ENCODE measurements around the gene PIK3C2A.
"Not testable (repeated sequence)": the region's sequence is repeated elsewhere in the genome, so short reads cannot be mapped to it uniquely, and the experiment has no call there.

The PIK3C2A gene

DNA sequence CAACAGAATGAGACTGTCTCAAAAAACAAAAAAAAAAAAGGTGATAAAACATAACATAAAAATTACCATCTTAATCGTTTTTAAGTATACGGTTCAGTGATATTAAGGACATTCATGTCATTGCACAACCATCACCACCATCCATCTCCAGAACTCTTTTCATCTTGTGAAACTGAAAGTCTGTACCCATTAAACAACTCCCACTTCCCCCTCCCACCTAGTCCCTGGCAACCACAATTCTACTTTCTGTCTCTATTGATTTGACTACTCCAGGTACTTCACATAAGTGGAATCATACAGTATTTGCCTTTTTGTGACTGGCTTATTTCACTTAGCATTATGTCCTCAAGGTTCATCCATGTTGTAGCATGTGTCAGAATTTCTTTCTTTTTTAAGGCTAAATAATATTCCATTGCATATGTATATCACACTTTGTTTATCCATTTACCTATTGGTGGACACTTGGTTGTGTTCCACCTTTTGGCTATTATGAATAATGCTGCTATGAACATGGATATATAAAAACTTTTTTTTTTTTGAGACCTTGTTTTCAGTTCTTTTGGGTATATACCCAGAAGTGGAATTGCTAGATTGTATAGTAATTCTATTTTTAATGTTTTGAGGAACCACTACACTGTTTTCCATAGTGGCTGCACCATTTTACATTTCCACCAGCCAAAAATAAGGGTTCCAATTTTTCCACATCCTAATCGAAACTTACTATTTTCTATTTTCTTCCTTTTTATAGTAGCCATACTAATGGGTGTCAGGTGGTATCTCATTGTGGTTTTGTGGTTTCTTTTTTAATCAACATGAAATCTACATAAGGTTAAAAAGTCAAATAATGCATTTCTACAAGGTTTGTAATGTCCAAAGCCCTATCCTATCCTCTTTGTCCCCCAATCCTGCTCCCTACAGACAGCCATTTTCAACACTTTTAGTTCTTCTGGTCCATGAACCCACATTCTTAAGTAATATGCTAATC, 23.4 kb upstream of the PIK3C2A start:
- H3K4me3 ChIP-seq (ENCODE audit: low read depth, low read length) = no peak overlapping the region
- no peak overlapping the region for H4K8ac ChIP-seq (ENCODE audit: low read depth, low read length)
- WGBS (ENCODE audit: extremely low coverage, insufficient coverage, insufficient read length) = 100% methylated on average over 1 of the region's 3 CpGs
- H3K79me2 ChIP-seq (ENCODE audit: control insufficient read depth, insufficient read depth, low read length, poor library complexity) = no peaks in the 10 kb centered on the region
- no peaks in the 10 kb centered on the region for H3K79me1 ChIP-seq (ENCODE audit: low read length)
- H2BK5ac ChIP-seq (ENCODE audit: low read depth, low read length, poor library complexity) = no peak overlapping the region
- H3K4me2 ChIP-seq (ENCODE audit: low read length) = no peak overlapping the region
- no peak overlapping the region for H3K9ac ChIP-seq (ENCODE audit: low read length)
- no peak overlapping the region for H2AFZ ChIP-seq (ENCODE audit: insufficient read depth, low read length, poor library complexity)
- H3K36me3 ChIP-seq (ENCODE audit: control insufficient read depth in 1 of 2, insufficient read depth in 2 of 2, low read length in 2 of 2) = no peaks in the 10 kb centered on the region
- H2AK5ac ChIP-seq (ENCODE audit: low read length) = no peak overlapping the region
- H3K9me3 ChIP-seq (ENCODE audit: insufficient read depth, low read depth, low read length) = no peaks in the 10 kb centered on the region
- H3K14ac ChIP-seq (ENCODE audit: low read length) = no peak overlapping the region
- no peaks in the 10 kb centered on the region for H3K27me3 ChIP-seq (ENCODE audit: insufficient read depth, low read length)
- no peaks in the 10 kb centered on the region for H3K4me1 ChIP-seq (ENCODE audit: control insufficient read depth in 1 of 2, insufficient read depth in 2 of 2, low read length in 2 of 2)
- no peak for DNase-seq
- no peak overlapping the region for H3K27ac ChIP-seq (ENCODE audit: low read depth, low read length)
- H3K18ac ChIP-seq (ENCODE audit: low read length) = no peak overlapping the region
- H3K23ac ChIP-seq (ENCODE audit: low read length) = no peak overlapping the region
- no peak overlapping the region for H4K91ac ChIP-seq (ENCODE audit: low read depth, low read length)
- no peak overlapping the region for H2BK12ac ChIP-seq (ENCODE audit: low read length)
- H4K12ac ChIP-seq (ENCODE audit: low read depth, low read length) = no peak overlapping the region
- no peak overlapping the region for H3K4ac ChIP-seq (ENCODE audit: low read depth, low read length)
- no peak overlapping the region for H2BK120ac ChIP-seq (ENCODE audit: insufficient read depth, low read length, poor library complexity)

- Histone ChIP-seq H3K9ac (ENCODE audit: low read length) (no peak overlapping the region), H2AFZ (ENCODE audit: insufficient read depth, low read length, poor library complexity) (no peak overlapping the region), H3K9me3 (ENCODE audit: insufficient read depth, low read depth, low read length) (no peaks in the 10 kb centered on the region), H2BK12ac (ENCODE audit: low read length) (no peak overlapping the region), H2AK5ac (ENCODE audit: low read length) (no peak overlapping the region), H3K79me2 (ENCODE audit: control insufficient read depth, insufficient read depth, low read length, poor library complexity) (no peaks in the 10 kb centered on the region), H3K4me2 (ENCODE audit: low read length) (no peak overlapping the region), H3K4me3 (ENCODE audit: low read depth, low read length) (no peak overlapping the region), H3K4me1 (ENCODE audit: control insufficient read depth in 1 of 2, insufficient read depth in 2 of 2, low read length in 2 of 2) (no peaks in the 10 kb centered on the region), H3K14ac (ENCODE audit: low read length) (no peak overlapping the region), H4K12ac (ENCODE audit: low read depth, low read length) (no peak overlapping the region), H3K79me1 (ENCODE audit: low read length) (no peaks in the 10 kb centered on the region), H3K18ac (ENCODE audit: low read length) (no peak overlapping the region), H4K91ac (ENCODE audit: low read depth, low read length) (no peak overlapping the region), H3K36me3 (ENCODE audit: control insufficient read depth in 1 of 2, insufficient read depth in 2 of 2, low read length in 2 of 2) (no peaks in the 10 kb centered on the region), H3K4ac (ENCODE audit: low read depth, low read length) (no peak overlapping the region), H3K23ac (ENCODE audit: low read length) (no peak overlapping the region), H2BK5ac (ENCODE audit: low read depth, low read length, poor library complexity) (no peak overlapping the region), H2BK120ac (ENCODE audit: insufficient read depth, low read length, poor library complexity) (no peak overlapping the region), H4K8ac (ENCODE audit: low read depth, low read length) (no peak overlapping the region), H3K27ac (ENCODE audit: low read depth, low read length) (no peak overlapping the region), H3K27me3 (ENCODE audit: insufficient read depth, low read length) (no peaks in the 10 kb centered on the region)
- no peak for DNase-seq
- WGBS (ENCODE audit: extremely low coverage, insufficient coverage, insufficient read length) = no CpG with 5 or more reads among the region's 7 CpGs
These were observed 21.8 kb upstream of the PIK3C2A start for GRCh38 chr11:17229481-17230152.

- not testable (repeated sequence) for H3K79me2 ChIP-seq (ENCODE audit: control insufficient read depth, insufficient read depth, low read length, poor library complexity); H3K4me1 ChIP-seq (ENCODE audit: control insufficient read depth in 1 of 2, insufficient read depth in 2 of 2, low read length in 2 of 2); H3K23ac ChIP-seq (ENCODE audit: low read length); DNase-seq; H3K79me1 ChIP-seq (ENCODE audit: low read length); H3K27ac ChIP-seq (ENCODE audit: low read depth, low read length); H2BK12ac ChIP-seq (ENCODE audit: low read length); H2BK120ac ChIP-seq (ENCODE audit: insufficient read depth, low read length, poor library complexity); H3K4ac ChIP-seq (ENCODE audit: low read depth, low read length); H3K36me3 ChIP-seq (ENCODE audit: control insufficient read depth in 1 of 2, insufficient read depth in 2 of 2, low read length in 2 of 2); H3K27me3 ChIP-seq (ENCODE audit: insufficient read depth, low read length); H3K4me3 ChIP-seq (ENCODE audit: low read depth, low read length); H3K9me3 ChIP-seq (ENCODE audit: insufficient read depth, low read depth, low read length); H2AFZ ChIP-seq (ENCODE audit: insufficient read depth, low read length, poor library complexity); H3K4me2 ChIP-seq (ENCODE audit: low read length); H4K91ac ChIP-seq (ENCODE audit: low read depth, low read length); H3K14ac ChIP-seq (ENCODE audit: low read length); H3K9ac ChIP-seq (ENCODE audit: low read length); H3K18ac ChIP-seq (ENCODE audit: low read length); H2BK5ac ChIP-seq (ENCODE audit: low read depth, low read length, poor library complexity); H4K8ac ChIP-seq (ENCODE audit: low read depth, low read length); H4K12ac ChIP-seq (ENCODE audit: low read depth, low read length); H2AK5ac ChIP-seq (ENCODE audit: low read length)
- no CpG with 5 or more reads among the region's 38 CpGs for WGBS (ENCODE audit: extremely low coverage, insufficient coverage, insufficient read length)
These were observed 20.6 kb upstream of the PIK3C2A start for GRCh38 chr11:17228186-17228925.

- no peaks in the 10 kb centered on the region for H3K36me3 ChIP-seq (ENCODE audit: control insufficient read depth in 1 of 2, insufficient read depth in 2 of 2, low read length in 2 of 2)
These were observed 16.9 kb upstream of the PIK3C2A start for GRCh38 chr11:17224727-17225126.

More at GRCh38 chr11:17224727-17225126, 16.9 kb upstream of the PIK3C2A start:
- H3K79me1 ChIP-seq (ENCODE audit: low read length) = no peaks in the 10 kb centered on the region
- no peak overlapping the region for H4K8ac ChIP-seq (ENCODE audit: low read depth, low read length)
- no peak overlapping the region for H3K4me3 ChIP-seq (ENCODE audit: low read depth, low read length)
- H3K9ac ChIP-seq (ENCODE audit: low read length) = no peak overlapping the region
- H2BK5ac ChIP-seq (ENCODE audit: low read depth, low read length, poor library complexity) = no peak overlapping the region
- H2BK120ac ChIP-seq (ENCODE audit: insufficient read depth, low read length, poor library complexity) = no peak overlapping the region
- H3K4me2 ChIP-seq (ENCODE audit: low read length) = no peak overlapping the region
- H3K9me3 ChIP-seq (ENCODE audit: insufficient read depth, low read depth, low read length) = no peaks in the 10 kb centered on the region
- H2BK12ac ChIP-seq (ENCODE audit: low read length) = no peak overlapping the region
- H2AFZ ChIP-seq (ENCODE audit: insufficient read depth, low read length, poor library complexity) = no peak overlapping the region
- peak in 1 of 2 donors; percentile 23 for DNase-seq
- no peak overlapping the region for H3K14ac ChIP-seq (ENCODE audit: low read length)
- no peak overlapping the region for H4K91ac ChIP-seq (ENCODE audit: low read depth, low read length)
- no peak overlapping the region for H2AK5ac ChIP-seq (ENCODE audit: low read length)
- no peaks in the 10 kb centered on the region for H3K4me1 ChIP-seq (ENCODE audit: control insufficient read depth in 1 of 2, insufficient read depth in 2 of 2, low read length in 2 of 2)
- H3K23ac ChIP-seq (ENCODE audit: low read length) = no peak overlapping the region
- no peak overlapping the region for H4K12ac ChIP-seq (ENCODE audit: low read depth, low read length)
- no peak overlapping the region for H3K18ac ChIP-seq (ENCODE audit: low read length)
- no peak overlapping the region for H3K27ac ChIP-seq (ENCODE audit: low read depth, low read length)
- no peak overlapping the region for H3K4ac ChIP-seq (ENCODE audit: low read depth, low read length)
- WGBS (ENCODE audit: extremely low coverage, insufficient coverage, insufficient read length) = no CpG with 5 or more reads among the region's 2 CpGs
- no peaks in the 10 kb centered on the region for H3K79me2 ChIP-seq (ENCODE audit: control insufficient read depth, insufficient read depth, low read length, poor library complexity)
- H3K27me3 ChIP-seq (ENCODE audit: insufficient read depth, low read length) = no peaks in the 10 kb centered on the region
